ENCODE measurements around the gene MYBPC3.

Gene MYBPC3

DNA sequence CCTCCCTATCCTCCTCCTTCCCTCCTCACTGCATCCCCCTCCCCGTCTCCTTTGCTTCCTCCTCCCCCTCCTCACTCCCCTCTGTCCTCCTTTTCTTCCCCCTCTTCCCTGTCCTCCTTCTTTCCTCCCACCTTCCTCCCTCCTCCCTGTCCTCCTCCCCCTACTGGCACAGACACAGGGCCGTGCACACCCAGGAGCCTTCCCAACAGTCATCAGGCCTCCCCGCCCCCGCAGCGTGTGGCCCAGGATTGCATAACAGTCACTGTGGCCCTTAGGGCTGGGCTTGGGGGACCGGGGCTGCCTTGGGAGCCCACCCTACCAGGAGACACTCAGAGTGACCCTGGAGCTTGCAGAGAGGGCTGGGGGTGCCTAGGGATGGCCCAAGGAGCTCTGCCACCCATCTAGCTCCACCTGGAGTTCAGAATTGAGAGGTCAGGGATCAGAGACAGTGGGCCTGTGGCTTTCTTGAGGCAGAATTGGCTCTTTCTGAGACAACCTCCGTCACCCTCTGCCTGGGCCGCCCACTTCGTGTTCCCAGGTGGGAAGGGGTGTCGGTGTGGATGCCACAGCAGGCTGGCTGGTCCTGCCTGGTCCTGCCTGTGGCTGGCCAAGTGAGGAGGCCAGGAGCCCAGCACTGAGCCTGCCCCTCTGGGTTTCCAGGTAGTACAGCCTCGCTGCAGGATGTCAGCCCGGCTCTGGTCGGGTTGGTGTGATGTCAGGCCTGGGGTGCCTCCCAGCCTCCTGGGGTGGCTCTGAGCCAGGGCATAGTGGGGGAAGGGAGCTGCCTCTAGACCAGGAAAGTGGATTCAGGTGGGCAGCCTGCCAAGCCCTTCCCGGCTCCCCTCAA lies 24.2 kb upstream of the MYBPC3 start:
- peak overlapping the region; percentile 4 to 74 for H3K27ac ChIP-seq
- TF ChIP-seq, protein P1, sequence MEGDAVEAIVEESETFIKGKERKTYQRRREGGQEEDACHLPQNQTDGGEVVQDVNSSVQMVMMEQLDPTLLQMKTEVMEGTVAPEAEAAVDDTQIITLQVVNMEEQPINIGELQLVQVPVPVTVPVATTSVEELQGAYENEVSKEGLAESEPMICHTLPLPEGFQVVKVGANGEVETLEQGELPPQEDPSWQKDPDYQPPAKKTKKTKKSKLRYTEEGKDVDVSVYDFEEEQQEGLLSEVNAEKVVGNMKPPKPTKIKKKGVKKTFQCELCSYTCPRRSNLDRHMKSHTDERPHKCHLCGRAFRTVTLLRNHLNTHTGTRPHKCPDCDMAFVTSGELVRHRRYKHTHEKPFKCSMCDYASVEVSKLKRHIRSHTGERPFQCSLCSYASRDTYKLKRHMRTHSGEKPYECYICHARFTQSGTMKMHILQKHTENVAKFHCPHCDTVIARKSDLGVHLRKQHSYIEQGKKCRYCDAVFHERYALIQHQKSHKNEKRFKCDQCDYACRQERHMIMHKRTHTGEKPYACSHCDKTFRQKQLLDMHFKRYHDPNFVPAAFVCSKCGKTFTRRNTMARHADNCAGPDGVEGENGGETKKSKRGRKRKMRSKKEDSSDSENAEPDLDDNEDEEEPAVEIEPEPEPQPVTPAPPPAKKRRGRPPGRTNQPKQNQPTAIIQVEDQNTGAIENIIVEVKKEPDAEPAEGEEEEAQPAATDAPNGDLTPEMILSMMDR (IDR thresholded peaks at IDR 0.05): no peak
- peak overlapping the region; percentile 62 for H3K4me3 ChIP-seq
- no peak for DNase-seq (ENCODE audit: low spot score)

DNA sequence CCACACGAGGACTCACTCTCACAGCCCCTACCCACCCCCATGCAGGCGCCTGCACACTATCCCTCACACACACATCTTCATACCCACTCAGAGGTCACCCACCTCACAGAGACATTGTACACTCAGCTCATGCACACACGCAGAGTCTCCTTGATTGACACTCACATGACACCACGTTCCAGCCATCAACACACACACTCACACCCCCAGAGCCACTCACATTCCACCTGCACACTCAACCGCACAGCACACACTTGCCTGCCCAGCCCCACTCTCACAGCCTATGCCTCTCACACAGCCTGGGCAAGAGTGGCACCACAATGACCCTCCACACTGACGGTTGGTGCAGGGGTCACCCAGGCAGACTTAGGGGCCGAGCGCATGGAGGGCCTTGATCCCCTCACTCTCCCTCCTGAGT lies 23.6 kb upstream of the MYBPC3 start:
- TF ChIP-seq, protein P1 (IDR thresholded peaks at IDR 0.05): no peak
- no peak for DNase-seq (ENCODE audit: low spot score)
- H3K27ac ChIP-seq: peak overlapping the region in 1 of 2 donors; percentile 74
- H3K4me3 ChIP-seq: peak overlapping the region; percentile 62

DNA sequence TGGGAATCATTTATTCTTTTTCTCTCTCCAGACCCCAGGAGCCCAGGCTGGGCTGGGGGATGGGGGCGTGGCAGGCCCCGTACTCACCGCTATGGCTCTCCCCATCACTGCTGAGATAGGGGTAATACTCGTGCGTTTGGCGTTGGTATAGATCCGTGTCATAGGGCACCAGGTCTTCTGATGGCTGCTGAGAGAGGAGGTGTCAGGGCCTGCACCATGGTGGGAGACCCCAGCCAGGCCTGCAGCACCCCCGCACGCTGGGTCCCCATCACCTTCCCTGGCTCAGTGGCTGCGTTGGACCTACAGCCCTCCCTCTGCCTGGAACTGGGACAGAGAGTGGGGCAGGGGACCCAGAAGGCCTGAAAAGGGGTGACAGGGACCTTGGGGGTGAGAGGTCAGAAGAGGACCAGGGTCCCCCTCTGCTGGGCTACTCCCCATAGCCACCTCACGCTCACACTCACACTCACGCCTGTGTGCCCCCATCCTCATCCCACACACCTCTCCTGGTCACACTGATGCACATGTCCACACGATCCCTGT lies 23.1 kb upstream of the MYBPC3 start:
- Histone ChIP-seq H3K4me3 (peak overlapping the region; percentile 62), H3K27ac (peak overlapping the region in 1 of 2 donors; percentile 74)
- no peak for DNase-seq (ENCODE audit: low spot score)
- TF ChIP-seq, protein P1 (IDR thresholded peaks at IDR 0.05): no peak

DNA sequence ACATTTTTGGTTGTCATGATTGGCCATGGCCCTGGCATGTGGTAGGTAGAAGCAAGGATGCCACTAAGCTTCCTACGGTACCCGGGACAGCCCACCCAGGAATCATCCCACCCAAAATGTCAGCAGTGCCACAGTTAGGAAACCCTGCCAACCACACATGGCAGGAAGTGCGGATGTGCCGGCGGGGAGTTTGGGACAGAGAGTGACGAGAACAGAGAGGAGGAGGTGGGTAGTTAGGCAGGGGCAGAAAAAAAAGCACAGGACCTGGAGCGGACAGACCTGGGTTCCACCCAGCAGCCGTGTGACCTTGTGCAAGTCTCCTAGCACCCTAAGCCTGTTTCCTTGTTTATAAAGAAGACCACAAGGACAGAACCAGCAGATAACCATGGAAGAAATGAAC lies 22.5 kb upstream of the MYBPC3 start:
- Histone ChIP-seq H3K27ac (peak overlapping the region in 1 of 2 donors; percentile 74), H3K4me3 (no peak overlapping the region)
- no peak for DNase-seq (ENCODE audit: low spot score)
- TF ChIP-seq, protein P1 (IDR thresholded peaks at IDR 0.05): no peak

DNA sequence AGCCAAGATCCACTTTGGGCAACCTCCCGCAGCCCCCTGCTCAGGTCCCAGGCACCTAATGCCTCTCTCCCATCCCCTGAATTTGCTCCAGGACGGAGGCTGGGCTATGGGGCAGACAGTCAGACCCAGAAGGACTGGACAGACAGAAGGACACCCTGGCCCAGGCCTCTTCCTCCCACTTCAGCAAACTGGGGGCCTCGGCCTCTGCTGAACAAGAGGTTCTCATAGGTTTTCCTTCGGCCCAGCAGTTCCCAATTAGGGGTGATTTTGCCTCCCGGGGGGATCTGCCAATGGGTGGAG lies 22.2 kb upstream of the MYBPC3 start:
- no peak for DNase-seq (ENCODE audit: low spot score)
- H3K27ac ChIP-seq: peak overlapping the region in 1 of 2 donors; percentile 2
- no peak overlapping the region for H3K4me3 ChIP-seq
- TF ChIP-seq, protein P1 (IDR thresholded peaks at IDR 0.05): no peak

DNA sequence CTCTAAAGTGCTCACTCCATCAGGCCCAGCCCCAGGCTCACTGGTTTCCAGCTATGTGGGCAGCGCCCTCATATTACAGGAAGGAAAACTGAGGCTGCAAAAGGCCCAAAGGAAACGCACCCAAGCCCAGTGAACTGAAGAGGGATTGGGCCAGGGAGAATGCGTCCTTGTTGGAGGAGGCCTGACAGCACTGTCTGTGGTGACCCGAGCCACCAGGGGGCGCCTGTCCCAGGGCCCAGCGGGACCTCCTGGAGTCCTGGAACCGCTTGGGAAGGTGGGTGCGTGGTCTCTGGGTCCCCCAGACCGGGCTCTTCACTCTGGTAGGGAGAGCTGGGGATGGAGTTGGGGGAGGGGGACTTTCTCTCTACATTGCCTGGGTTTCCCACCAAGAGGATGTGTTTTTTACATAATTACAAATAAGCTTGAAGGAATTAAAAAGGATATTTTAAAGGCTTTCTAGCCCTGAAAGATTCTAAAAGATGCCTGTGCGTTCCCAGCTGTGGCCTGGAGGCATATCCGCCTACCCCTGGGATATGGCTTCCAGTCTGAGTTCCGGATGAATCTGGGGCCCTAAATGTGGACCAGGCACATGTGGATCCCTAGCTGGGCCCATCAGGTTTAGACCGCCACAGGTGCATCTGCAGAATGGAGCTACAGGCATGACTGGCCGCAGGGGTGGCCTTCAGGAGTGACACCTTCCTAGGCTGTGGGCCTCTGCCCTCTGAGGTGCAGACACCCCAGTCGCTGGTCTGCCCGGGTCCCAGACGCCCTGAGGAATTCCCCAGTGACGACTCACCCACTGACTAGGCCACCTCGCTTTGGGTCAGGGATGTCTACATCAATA lies 21.6 kb upstream of the MYBPC3 start:
- TF ChIP-seq, protein P1 (IDR thresholded peaks at IDR 0.05): peak; percentile 95
- peak overlapping the region in 1 of 2 donors; percentile 2 for H3K27ac ChIP-seq
- no peak overlapping the region for H3K4me3 ChIP-seq
- peak; percentile 72 for DNase-seq (ENCODE audit: low spot score)
